ENCODE measurements around the gene VSIG1. TPM values are rescaled to one million over a fixed set of nuclear protein-coding genes. Genes with fewer than 3 reads are reported as not detected.

Gene VSIG1
- total RNA-seq, 1 experiment from 2014 or later: 1.5 TPM

GRCh38 chrX:108029928-108030711 is 14.7 kb upstream of the VSIG1 start:
- no peak overlapping the region for H3K27ac Mint-ChIP-seq

More at GRCh38 chrX:108029928-108030711, 14.7 kb upstream of the VSIG1 start:
- TF ChIP-seq, protein P1, sequence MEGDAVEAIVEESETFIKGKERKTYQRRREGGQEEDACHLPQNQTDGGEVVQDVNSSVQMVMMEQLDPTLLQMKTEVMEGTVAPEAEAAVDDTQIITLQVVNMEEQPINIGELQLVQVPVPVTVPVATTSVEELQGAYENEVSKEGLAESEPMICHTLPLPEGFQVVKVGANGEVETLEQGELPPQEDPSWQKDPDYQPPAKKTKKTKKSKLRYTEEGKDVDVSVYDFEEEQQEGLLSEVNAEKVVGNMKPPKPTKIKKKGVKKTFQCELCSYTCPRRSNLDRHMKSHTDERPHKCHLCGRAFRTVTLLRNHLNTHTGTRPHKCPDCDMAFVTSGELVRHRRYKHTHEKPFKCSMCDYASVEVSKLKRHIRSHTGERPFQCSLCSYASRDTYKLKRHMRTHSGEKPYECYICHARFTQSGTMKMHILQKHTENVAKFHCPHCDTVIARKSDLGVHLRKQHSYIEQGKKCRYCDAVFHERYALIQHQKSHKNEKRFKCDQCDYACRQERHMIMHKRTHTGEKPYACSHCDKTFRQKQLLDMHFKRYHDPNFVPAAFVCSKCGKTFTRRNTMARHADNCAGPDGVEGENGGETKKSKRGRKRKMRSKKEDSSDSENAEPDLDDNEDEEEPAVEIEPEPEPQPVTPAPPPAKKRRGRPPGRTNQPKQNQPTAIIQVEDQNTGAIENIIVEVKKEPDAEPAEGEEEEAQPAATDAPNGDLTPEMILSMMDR (conservative IDR thresholded peaks at IDR 0.05): no peak
- H2BK12ac ChIP-seq (ENCODE audit: insufficient read length, low read depth, low read length): no peak overlapping the region
- no CpG with 5 or more reads among the region's 5 CpGs for WGBS (ENCODE audit: extremely low coverage, insufficient read length, low lambda C conversion rate)
- Mint-ChIP-seq H3K36me3 (ENCODE audit: insufficient read depth in 1 of 3, low read depth in 3 of 3) (no peaks in the 10 kb centered on the region), H3K9me3 (peaks cover 0 to 19% of the 10 kb centered on the region in 2 experiments; a peak in 2 of 5 replicates), H3K4me3 (no peak overlapping the region), H3K4me1 (no peaks in the 10 kb centered on the region), H3K27me3 (ENCODE audit: low read depth) (no peaks in the 10 kb centered on the region)
- H3K18ac ChIP-seq (ENCODE audit: insufficient read length, low read depth, low read length): no peak overlapping the region
- H4K91ac ChIP-seq (ENCODE audit: insufficient read length, low read depth, low read length): no peak overlapping the region
- H3K79me1 ChIP-seq (ENCODE audit: insufficient read depth, low read depth, low read length, poor library complexity, severe bottlenecking): no peaks in the 10 kb centered on the region
- H4K5ac ChIP-seq (ENCODE audit: insufficient read length, low read depth, low read length): no peak overlapping the region
- H3T11ph ChIP-seq (ENCODE audit: low read length): no peak overlapping the region
- H3K27ac ChIP-seq (ENCODE audit: insufficient read length, low read depth, low read length): no peak overlapping the region
- H3K14ac ChIP-seq (ENCODE audit: insufficient read depth, low read length): no peak overlapping the region
- no peak overlapping the region for H2AFZ ChIP-seq (ENCODE audit: low read length)
- H3K27me3 ChIP-seq (ENCODE audit: insufficient read depth, low read length): no peaks in the 10 kb centered on the region
- H3K9ac ChIP-seq (ENCODE audit: extremely low read depth, insufficient read length, low read length): no peak overlapping the region
- H3K23me2 ChIP-seq (ENCODE audit: insufficient read length, low read depth, low read length, poor library complexity, severe bottlenecking): no peaks in the 10 kb centered on the region
- no peak overlapping the region for H3K4me2 ChIP-seq (ENCODE audit: insufficient read depth, insufficient read length, low read length)
- no peak overlapping the region for H2BK20ac ChIP-seq (ENCODE audit: low read depth, low read length, poor library complexity, severe bottlenecking)
- no peak overlapping the region for H3K4ac ChIP-seq (ENCODE audit: low read depth, low read length)
- no peak overlapping the region for H4K8ac ChIP-seq (replicated peaks; ENCODE audit: insufficient read length, low read depth, low read length)
- H3K23ac ChIP-seq (ENCODE audit: insufficient read length, low read depth, low read length): no peak overlapping the region
- H2AK5ac ChIP-seq (ENCODE audit: insufficient read length, low read length): no peak overlapping the region
- no peaks in the 10 kb centered on the region for H3K4me1 ChIP-seq (ENCODE audit: insufficient read depth, low read length)
- no peaks in the 10 kb centered on the region for H3K79me2 ChIP-seq (ENCODE audit: insufficient read depth, low read length)
- no peak overlapping the region for H2BK5ac ChIP-seq (ENCODE audit: insufficient read length, low read length)
- H2BK15ac ChIP-seq (ENCODE audit: low read depth, low read length): no peak overlapping the region
- DNase-seq: no peak
- no peaks in the 10 kb centered on the region for H4K20me1 ChIP-seq (ENCODE audit: control insufficient read depth, insufficient read depth, insufficient read length)
- no peaks in the 10 kb centered on the region for H3K9me3 ChIP-seq (ENCODE audit: control insufficient read depth, low read depth, low read length)
- no peak overlapping the region for H2BK120ac ChIP-seq (ENCODE audit: low read depth, low read length, poor library complexity, severe bottlenecking)
- no peak overlapping the region for H3K56ac ChIP-seq (ENCODE audit: insufficient read length, low read depth, low read length)
